GM12801 (cell line): ENCODE data around the gene B4GALT6.

Experiments
- TF ChIP-seq, protein P1 (sequence below): IDR thresholded peaks from one replicate; pipeline ENCODE4 v1.5.1; 2011; ENCODE audit warnings: control low read depth; ENCODE audit not compliant: insufficient read length; ENCODE audit errors: extremely low read depth

Gene B4GALT6

DNA sequence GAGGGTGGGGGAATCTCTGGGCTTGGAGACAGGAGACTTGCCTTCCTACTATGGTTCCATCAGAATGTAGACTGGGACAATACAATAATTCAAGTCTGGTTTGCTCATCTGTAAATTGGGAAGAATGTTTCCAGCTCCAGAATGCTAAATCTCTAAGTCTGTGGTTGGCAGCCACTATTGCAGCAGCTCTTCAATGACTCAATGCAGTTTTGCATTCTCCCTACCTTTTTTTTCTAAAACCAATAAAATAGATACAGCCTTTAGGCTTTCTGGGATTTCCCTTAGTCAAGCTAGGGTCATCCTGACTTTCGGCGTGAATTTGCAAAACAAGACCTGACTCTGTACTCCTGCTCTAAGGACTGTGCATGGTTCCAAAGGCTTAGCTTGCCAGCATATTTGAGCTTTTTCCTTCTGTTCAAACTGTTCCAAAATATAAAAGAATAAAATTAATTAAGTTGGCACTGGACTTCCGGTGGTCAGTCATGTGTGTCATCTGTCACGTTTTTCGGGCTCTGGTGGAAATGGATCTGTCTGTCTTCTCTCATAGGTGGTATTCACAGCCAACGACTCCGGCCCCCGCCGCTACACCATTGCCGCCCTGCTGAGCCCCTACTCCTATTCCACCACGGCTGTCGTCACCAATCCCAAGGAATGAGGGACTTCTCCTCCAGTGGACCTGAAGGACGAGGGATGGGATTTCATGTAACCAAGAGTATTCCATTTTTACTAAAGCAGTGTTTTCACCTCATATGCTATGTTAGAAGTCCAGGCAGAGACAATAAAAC, 86.2 kb downstream of the B4GALT6 start:
- TF ChIP-seq, protein P1, sequence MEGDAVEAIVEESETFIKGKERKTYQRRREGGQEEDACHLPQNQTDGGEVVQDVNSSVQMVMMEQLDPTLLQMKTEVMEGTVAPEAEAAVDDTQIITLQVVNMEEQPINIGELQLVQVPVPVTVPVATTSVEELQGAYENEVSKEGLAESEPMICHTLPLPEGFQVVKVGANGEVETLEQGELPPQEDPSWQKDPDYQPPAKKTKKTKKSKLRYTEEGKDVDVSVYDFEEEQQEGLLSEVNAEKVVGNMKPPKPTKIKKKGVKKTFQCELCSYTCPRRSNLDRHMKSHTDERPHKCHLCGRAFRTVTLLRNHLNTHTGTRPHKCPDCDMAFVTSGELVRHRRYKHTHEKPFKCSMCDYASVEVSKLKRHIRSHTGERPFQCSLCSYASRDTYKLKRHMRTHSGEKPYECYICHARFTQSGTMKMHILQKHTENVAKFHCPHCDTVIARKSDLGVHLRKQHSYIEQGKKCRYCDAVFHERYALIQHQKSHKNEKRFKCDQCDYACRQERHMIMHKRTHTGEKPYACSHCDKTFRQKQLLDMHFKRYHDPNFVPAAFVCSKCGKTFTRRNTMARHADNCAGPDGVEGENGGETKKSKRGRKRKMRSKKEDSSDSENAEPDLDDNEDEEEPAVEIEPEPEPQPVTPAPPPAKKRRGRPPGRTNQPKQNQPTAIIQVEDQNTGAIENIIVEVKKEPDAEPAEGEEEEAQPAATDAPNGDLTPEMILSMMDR = no peak

DNA sequence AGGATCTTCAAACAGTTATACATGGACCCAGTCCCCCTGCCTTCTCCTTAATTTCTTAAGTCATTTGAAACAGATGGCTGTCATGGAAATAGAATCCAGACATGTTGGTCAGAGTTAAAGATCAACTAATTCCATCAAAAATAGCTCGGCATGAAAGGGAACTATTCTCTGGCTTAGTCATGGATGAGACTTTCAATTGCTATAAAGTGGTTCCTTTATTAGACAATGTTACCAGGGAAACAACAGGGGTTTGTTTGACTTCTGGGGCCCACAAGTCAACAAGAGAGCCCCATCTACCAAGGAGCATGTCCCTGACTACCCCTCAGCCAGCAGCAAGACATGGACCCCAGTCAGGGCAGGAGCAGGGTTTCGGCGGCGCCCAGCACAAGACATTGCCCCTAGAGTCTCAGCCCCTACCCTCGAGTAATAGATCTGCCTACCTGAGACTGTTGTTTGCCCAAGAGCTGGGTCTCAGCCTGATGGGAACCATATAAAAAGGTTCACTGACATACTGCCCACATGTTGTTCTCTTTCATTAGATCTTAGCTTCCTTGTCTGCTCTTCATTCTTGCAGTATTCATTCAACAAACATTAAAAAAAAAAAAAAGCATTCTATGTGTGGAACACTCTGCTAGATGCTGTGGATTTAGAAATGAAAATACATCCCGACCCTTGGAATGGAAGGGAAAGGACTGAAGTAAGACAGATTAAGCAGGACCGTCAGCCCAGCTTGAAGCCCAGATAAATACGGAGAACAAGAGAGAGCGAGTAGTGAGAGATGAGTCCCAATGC, 88.1 kb downstream of the B4GALT6 start:
- TF ChIP-seq, protein P1 = no peak

DNA sequence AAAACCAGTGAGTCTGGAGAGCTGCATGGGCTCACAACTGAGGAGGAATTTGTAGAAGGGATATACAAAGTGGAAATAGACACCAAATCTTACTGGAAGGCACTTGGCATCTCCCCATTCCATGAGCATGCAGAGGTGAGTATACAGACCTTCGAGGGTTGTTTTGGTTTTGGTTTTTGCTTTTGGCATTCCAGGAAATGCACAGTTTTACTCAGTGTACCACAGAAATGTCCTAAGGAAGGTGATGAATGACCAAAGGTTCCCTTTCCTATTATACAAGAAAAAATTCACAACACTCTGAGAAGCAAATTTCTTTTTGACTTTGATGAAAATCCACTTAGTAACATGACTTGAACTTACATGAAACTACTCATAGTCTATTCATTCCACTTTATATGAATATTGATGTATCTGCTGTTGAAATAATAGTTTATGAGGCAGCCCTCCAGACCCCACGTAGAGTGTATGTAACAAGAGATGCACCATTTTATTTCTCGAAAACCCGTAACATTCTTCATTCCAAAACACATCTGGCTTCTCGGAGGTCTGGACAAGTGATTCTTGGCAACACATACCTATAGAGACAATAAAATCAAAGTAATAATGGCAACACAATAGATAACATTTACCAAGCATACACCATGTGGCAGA, 89.1 kb downstream of the B4GALT6 start:
- TF ChIP-seq, protein P1 = no peak

DNA sequence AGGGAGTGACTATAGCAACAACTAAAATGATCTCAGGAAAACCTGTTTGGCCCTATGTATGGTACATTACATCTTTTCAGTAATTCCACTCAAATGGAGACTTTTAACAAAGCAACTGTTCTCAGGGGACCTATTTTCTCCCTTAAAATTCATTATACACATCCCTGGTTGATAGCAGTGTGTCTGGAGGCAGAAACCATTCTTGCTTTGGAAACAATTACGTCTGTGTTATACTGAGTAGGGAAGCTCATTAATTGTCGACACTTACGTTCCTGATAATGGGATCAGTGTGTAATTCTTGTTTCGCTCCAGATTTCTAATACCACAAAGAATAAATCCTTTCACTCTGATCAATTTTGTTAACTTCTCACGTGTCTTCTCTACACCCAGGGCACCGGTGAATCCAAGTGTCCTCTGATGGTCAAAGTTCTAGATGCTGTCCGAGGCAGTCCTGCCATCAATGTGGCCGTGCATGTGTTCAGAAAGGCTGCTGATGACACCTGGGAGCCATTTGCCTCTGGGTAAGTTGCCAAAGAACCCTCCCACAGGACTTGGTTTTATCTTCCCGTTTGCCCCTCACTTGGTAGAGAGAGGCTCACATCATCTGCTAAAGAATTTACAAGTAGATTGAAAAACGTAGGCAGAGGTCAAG, 91.7 kb downstream of the B4GALT6 start:
- TF ChIP-seq, protein P1 = no peak

DNA sequence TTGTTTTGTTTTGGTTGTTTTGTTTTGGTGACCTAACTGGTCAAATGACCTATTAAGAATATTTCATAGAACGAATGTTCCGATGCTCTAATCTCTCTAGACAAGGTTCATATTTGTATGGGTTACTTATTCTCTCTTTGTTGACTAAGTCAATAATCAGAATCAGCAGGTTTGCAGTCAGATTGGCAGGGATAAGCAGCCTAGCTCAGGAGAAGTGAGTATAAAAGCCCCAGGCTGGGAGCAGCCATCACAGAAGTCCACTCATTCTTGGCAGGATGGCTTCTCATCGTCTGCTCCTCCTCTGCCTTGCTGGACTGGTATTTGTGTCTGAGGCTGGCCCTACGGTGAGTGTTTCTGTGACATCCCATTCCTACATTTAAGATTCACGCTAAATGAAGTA, 92.8 kb downstream of the B4GALT6 start, which contains the start of gene TTR:
Gene TTR (plus strand): TSS at position 250 of the 400 bp plus-strand sequence. CDS start 26 bp downstream, at position 276.
- TF ChIP-seq, protein P1 = no peak

DNA sequence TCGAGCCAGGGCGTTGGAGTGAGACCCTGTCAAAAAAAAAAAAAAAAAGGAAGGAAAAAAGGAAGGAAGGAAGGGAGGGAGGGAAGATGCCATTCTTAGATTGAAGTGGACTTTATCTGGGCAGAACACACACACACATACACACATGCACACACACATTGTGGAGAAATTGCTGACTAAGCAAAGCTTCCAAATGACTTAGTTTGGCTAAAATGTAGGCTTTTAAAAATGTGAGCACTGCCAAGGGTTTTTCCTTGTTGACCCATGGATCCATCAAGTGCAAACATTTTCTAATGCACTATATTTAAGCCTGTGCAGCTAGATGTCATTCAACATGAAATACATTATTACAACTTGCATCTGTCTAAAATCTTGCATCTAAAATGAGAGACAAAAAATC, 93.3 kb downstream of the B4GALT6 start:
- TF ChIP-seq, protein P1 = no peak
